HepG2 (cell line): ENCODE measurements around the gene SH2D2A. TPM values are rescaled to one million over a fixed set of nuclear protein-coding genes. Genes with fewer than 3 reads are reported as not detected.

ENCODE experiments used
- ATAC-seq: fragments of 200-7000 bp; cut with Tn5 transposase; 3 replicates; pipeline ENCODE4 v1.9.1; 2020; ENCODE audit warnings: mild to moderate bottlenecking, moderate library complexity
- BruUV-seq: library from RNA; stranded (reverse); fragments of 400-500 nt; replicated peaks from 2 replicates; lab custom pipeline; 2021; lab: Mats Ljungman, UMichigan
- CTCF ChIA-PET: fragments of 300-600 bp; formaldehyde crosslinking; extraction: SDS; loops from one replicate; lab custom pipeline; 2021; ENCODE audit warnings: low total read pairs, inconsistent platforms, low intra/inter-chr PET ratio; lab: Yijun Ruan, JAX
- POLR2A ChIA-PET: fragments of 350-600 bp; sonication (Branson Sonifier 250); formaldehyde crosslinking; loops from one replicate; lab custom pipeline; 2020; ENCODE audit warnings: antibody characterized with exemption, inconsistent platforms; lab: Yijun Ruan, JAX
- DNase-seq: peaks from one replicate; pipeline ENCODE4 v3.0.0-alpha.2; 2015; ENCODE audit warnings: low spot score
- FAIRE-seq: peaks from 3 replicates; lab custom pipeline; 2011; peaks lifted over from hg19 to GRCh38; lab: Jason Lieb, UNC
- H2AFZ ChIP-seq: one replicate; pipeline ENCODE4 v1.6.1; 2011; ENCODE audit warnings: low read length, inconsistent platforms
- H3K27ac ChIP-seq: fragments of 300-600 bp; 3 replicates; pipeline ENCODE4 v1.8.0; 2011; ENCODE audit warnings: mixed run types, mild to moderate bottlenecking, mixed read lengths, low read length, inconsistent platforms; ENCODE audit not compliant: insufficient read depth; ENCODE audit errors: extremely low read length
- H3K27me3 ChIP-seq, 2 experiments: fragments of 200-600 bp in 1 of 2; 2 replicates in 1 of 2; 3 replicates in 1 of 2; pipeline versions ENCODE4 v1.6.0 to v1.8.0; 2011; ENCODE audit warnings: low read length in 2 of 2, mild to moderate bottlenecking in 2 of 2, moderate library complexity in 2 of 2, inconsistent platforms in 1 of 2; ENCODE audit not compliant: insufficient read depth in 2 of 2, control insufficient read depth in 1 of 2
- H3K36me3 ChIP-seq, 2 experiments: fragments of 200-600 bp in 1 of 2; replicated peaks in 1 of 2; 2 replicates in 1 of 2; 3 replicates in 1 of 2; pipeline versions ENCODE4 v1.5.1 to v1.8.0; 2011; ENCODE audit warnings: low read length in 2 of 2, inconsistent platforms in 1 of 2; ENCODE audit not compliant: insufficient read depth in 2 of 2, control insufficient read depth in 1 of 2
- H3K4me1 ChIP-seq: 2 replicates; pipeline ENCODE4 v1.5.1; 2012; ENCODE audit warnings: low read length, inconsistent platforms; ENCODE audit not compliant: insufficient read depth
- H3K4me2 ChIP-seq: 2 replicates; pipeline ENCODE4 v1.6.0; 2011; ENCODE audit warnings: low read depth, low read length, inconsistent platforms
- H3K4me3 ChIP-seq, 3 experiments: fragments of 200-600 bp in 1 of 3; sonication (generic), shearing (Covaris generic) in 1 of 3; replicated peaks in 1 of 3; 2 replicates each; pipeline ENCODE4 v1.5.1; 2011 to 2016; ENCODE audit warnings: low read length in 3 of 3, inconsistent platforms in 2 of 3, low read depth in 2 of 3, mild to moderate bottlenecking in 2 of 3, control low read depth in 1 of 3, mixed read lengths in 1 of 3; ENCODE audit not compliant: insufficient read depth in 1 of 3
- H3K79me2 ChIP-seq: one replicate; pipeline ENCODE4 v1.6.1; 2011; ENCODE audit warnings: low read length, inconsistent platforms; ENCODE audit not compliant: insufficient read depth
- H3K9ac ChIP-seq: 2 replicates; pipeline ENCODE4 v1.6.0; 2011; ENCODE audit warnings: mild to moderate bottlenecking, low read depth, low read length, inconsistent platforms; ENCODE audit not compliant: insufficient read depth
- H3K9me3 ChIP-seq: 2 replicates; pipeline ENCODE4 v1.5.1; 2012; ENCODE audit warnings: mild to moderate bottlenecking, low read length
- H4K20me1 ChIP-seq: 2 replicates; pipeline ENCODE4 v1.6.0; 2011; ENCODE audit warnings: inconsistent platforms, mild to moderate bottlenecking, low read length, moderate library complexity; ENCODE audit not compliant: insufficient read depth
- ETV5 ChIP-seq: IDR thresholded peaks from 2 replicates; pipeline ENCODE4 v1.6.1; 2018; ENCODE audit warnings: missing biosample characterization, missing genetic modification reagents, inconsistent platforms, borderline replicate concordance
- GPN1 ChIP-seq: sonication (generic); formaldehyde crosslinking; IDR thresholded peaks from 2 replicates; pipeline ENCODE4 v1.5.1; 2020; ENCODE audit warnings: missing genetic modification reagents, borderline replicate concordance
- MTF1 ChIP-seq: sonication (generic); formaldehyde crosslinking; IDR thresholded peaks from 2 replicates; pipeline ENCODE4 v1.5.0; 2020; ENCODE audit warnings: missing genetic modification reagents
- NAIF1 ChIP-seq: sonication (generic); formaldehyde crosslinking; IDR thresholded peaks from 2 replicates; pipeline ENCODE4 v1.5.0; 2020; ENCODE audit warnings: mild to moderate bottlenecking, missing genetic modification reagents, borderline replicate concordance
- PLSCR1 ChIP-seq: sonication (generic); formaldehyde crosslinking; IDR thresholded peaks from 2 replicates; pipeline ENCODE4 v1.5.0; 2020; ENCODE audit warnings: missing genetic modification reagents, mild to moderate bottlenecking, borderline replicate concordance
- WGBS: methylation state at CpG from one replicate; pipeline ENCODE4 v1.1.6; 2017; ENCODE audit warnings: low lambda C conversion rate; 5-methylcytosine and 5-hydroxymethylcytosine counted together
- in situ Hi-C: cut with HindIII; loops from 2 replicates; pipeline ENCODE4 v1.10.0; 2017; ENCODE audit warnings: low pct_unique_long_range_greater_than_20kb; ENCODE audit not compliant: extremely low pct_ligation_motif_present
- intact Hi-C: fragments of 100-400 bp; cut with micrococcal nuclease; formaldehyde crosslinking; loops from one replicate; pipeline ENCODE4 v1.10.0; 2022; ENCODE audit not compliant: unreplicated experiment
- polyA plus RNA-seq, 8 experiments: library from polyadenylated mRNA; depleted of rRNA in 3 of 8; stranded (reverse) in 7 of 8; unstranded in 1 of 8; fragments of >200 nt; fragmentation: Illumina TruSeq in 4 of 8; extraction: Trizol in 4 of 8; gene quantifications; 2 replicates each; pipeline versions ENCODE4 v1.2.1 to v1.2.3, GENCODE V29; 2011 to 2016; ENCODE audit warnings: low read depth in 4 of 8, missing spikeins in 1 of 8, mixed read lengths in 1 of 8; ENCODE audit not compliant: insufficient read depth in 1 of 8
- total RNA-seq, 5 experiments: library from RNA; depleted of rRNA; stranded (reverse); fragments of >200 nt; fragmentation: Illumina TruSeq; extraction: Trizol; gene quantifications; 2 replicates each; pipeline ENCODE4 v1.2.3, GENCODE V29; 2016; ENCODE audit warnings: low read depth in 1 of 5
- TF ChIP-seq, protein P1 (sequence below): sonication (generic); formaldehyde crosslinking; IDR thresholded peaks from 2 replicates; pipeline ENCODE4 v1.8.0; 2023; ENCODE audit warnings: mild to moderate bottlenecking, missing genetic modification reagents
- TF ChIP-seq, protein P2 (sequence below): sonication (generic); formaldehyde crosslinking; IDR thresholded peaks from 2 replicates; pipeline ENCODE4 v1.5.1; 2020; ENCODE audit warnings: missing genetic modification reagents, mild to moderate bottlenecking, borderline replicate concordance
- TF ChIP-seq, protein P3 (sequence below): sonication (generic); formaldehyde crosslinking; IDR thresholded peaks from 2 replicates; pipeline ENCODE4 v1.4.0; 2020; ENCODE audit warnings: mild to moderate bottlenecking, missing genetic modification reagents

The SH2D2A gene
- total and polyA plus RNA-seq, 2 of the 13 experiments (the other 11 are each of a cell fraction or from before 2014, with no cell fraction given), result 0.57 to 0.73 TPM

DNA sequence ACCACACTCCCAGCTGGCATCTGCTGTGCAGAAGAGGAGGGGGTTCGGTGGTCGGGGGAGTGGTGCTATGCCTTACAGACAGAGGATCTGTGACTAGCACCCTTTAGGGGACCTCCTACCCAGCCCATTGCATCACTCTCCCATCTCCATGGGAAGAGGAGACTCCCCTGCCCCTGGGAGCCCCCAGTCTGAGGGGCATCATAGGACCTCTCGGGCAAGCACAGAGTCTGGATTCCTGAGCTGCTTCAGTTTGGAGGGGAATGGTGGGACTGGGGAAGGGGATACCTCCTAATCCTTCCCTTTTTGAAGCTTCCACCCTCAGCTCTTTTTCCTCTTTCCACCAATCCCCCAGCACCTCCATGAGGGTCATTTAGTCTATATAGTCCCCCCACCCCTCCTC, 40.9 kb upstream of the SH2D2A start:
- Histone ChIP-seq H3K4me2 (no peak overlapping the region), H3K9me3 (no peaks in the 10 kb centered on the region), H3K4me3 (no peak overlapping the region), H4K20me1 (0 out of 2 replicates have a peak, but pooled peaks cover 2% of the 10 kb centered on the region), H3K36me3 (no peaks in the 10 kb centered on the region), H3K79me2 (no peaks in the 10 kb centered on the region)
- ATAC-seq, result no peak
- intact Hi-C loops, result no loop called here
- WGBS, result 13% methylated on average over 1 of the region's 3 CpGs
- TF ChIP-seq PLSCR1 (CRISPR knock-in tag), result no peak
- no peak for TF ChIP-seq ETV5 (CRISPR knock-in tag)
- TF ChIP-seq, protein P1, sequence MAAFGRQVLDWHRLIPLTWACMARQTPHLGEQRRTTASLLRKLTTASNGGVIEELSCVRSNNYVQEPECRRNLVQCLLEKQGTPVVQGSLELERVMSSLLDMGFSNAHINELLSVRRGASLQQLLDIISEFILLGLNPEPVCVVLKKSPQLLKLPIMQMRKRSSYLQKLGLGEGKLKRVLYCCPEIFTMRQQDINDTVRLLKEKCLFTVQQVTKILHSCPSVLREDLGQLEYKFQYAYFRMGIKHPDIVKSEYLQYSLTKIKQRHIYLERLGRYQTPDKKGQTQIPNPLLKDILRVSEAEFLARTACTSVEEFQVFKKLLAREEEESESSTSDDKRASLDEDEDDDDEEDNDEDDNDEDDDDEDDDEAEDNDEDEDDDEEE, result no peak
- TF ChIP-seq, protein P2, sequence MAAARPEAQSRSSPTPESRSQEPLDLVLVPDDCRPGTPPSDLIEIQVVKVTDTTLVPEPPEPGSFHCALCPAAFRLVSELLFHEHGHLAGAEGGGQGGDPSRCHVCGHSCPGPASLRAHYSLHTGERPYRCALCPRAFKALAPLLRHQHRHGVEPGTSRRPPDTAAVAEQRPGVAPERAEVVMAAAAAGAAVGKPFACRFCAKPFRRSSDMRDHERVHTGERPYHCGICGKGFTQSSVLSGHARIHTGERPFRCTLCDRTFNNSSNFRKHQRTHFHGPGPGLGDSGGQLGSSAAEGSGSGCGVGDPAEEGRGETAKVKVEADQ, result no peak
- TF ChIP-seq NAIF1 (CRISPR knock-in tag), result no peak
- TF ChIP-seq, protein P3, sequence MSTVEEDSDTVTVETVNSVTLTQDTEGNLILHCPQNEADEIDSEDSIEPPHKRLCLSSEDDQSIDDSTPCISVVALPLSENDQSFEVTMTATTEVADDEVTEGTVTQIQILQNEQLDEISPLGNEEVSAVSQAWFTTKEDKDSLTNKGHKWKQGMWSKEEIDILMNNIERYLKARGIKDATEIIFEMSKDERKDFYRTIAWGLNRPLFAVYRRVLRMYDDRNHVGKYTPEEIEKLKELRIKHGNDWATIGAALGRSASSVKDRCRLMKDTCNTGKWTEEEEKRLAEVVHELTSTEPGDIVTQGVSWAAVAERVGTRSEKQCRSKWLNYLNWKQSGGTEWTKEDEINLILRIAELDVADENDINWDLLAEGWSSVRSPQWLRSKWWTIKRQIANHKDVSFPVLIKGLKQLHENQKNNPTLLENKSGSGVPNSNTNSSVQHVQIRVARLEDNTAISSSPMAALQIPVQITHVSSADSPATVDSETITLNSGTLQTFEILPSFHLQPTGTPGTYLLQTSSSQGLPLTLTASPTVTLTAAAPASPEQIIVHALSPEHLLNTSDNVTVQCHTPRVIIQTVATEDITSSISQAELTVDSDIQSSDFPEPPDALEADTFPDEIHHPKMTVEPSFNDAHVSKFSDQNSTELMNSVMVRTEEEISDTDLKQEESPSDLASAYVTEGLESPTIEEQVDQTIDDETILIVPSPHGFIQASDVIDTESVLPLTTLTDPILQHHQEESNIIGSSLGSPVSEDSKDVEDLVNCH (CRISPR knock-in tag), result no peak
- no peak for TF ChIP-seq MTF1 (CRISPR knock-in tag)
- TF ChIP-seq GPN1 (CRISPR knock-in tag), result no peak
- TF ChIP-seq, all 625 proteins: peak for 0
- peaks cover 22 to 79% of the 10 kb centered on the region in 2 experiments for H3K27me3 ChIP-seq
- DNase-seq, result no peak
- no peak overlapping the region for H3K9ac ChIP-seq
- no peak overlapping the region for H3K27ac ChIP-seq
- no peak for FAIRE-seq
- ChIA-PET POLR2A (no interaction called here), CTCF (interaction anchor here (3.8 kb wide), 1 partner anchor 19 kb away, joined by 21 read pairs; no protein-coding TSS in a partner anchor)
- no TSS peak for BruUV-seq
- in situ Hi-C loops, result no loop called here
- H3K4me1 ChIP-seq, result peaks cover 31% of the 10 kb centered on the region
- no peak overlapping the region for H2AFZ ChIP-seq
